HG03139 (cell line): ENCODE data around the gene ATAD3A.
"Not testable (repeated sequence)": the region's sequence is repeated elsewhere in the genome, so short reads cannot be mapped to it uniquely, and the experiment has no call there.

Source experiments
- ATAC-seq: cut with Tn5 transposase; IDR thresholded peaks from one replicate; pipeline ENCODE4 v1.9.1; 2021; ENCODE audit not compliant: unreplicated experiment

ATAD3A gene

DNA sequence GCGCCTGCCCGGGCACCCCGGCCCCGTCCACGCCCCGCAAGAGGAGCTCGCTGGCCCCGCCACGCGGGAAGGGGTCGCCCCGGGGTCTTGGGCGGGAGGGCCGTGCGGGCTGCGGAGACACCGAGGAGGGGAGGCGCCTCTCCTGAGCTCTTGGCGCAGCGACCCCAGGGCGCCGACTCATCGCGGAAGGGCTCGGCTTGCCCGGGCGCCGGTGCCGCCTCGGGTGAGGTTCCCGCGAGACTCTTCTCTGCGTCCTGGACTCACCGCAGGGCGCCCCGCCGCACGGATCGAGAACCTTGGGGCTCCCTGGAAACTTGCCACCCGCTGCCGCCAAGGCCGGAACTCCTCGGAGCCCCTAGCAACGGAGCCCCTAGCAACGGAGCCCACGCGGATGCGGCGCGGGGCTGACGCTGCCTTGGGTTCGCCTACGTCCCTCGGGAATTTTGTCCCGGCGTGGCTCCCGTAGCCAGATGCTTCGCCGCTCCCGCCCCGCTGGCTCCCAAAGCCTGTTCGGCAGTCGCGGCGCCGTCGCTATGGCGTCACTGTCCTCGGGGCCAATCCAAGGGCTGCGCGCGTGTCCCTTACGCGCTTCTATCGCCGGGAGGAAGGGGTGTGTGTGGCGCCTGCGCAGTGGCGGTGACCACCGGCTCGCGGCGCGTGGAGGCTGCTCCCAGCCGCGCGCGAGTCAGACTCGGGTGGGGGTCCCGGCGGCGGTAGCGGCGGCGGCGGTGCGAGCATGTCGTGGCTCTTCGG, at the start of gene ATAD3A:
ATAD3A (plus strand) TSS at position 630 of the 753 bp plus-strand sequence; CDS start at position 737, 107 bp downstream.
- ATAC-seq, result peak; percentile 79

DNA sequence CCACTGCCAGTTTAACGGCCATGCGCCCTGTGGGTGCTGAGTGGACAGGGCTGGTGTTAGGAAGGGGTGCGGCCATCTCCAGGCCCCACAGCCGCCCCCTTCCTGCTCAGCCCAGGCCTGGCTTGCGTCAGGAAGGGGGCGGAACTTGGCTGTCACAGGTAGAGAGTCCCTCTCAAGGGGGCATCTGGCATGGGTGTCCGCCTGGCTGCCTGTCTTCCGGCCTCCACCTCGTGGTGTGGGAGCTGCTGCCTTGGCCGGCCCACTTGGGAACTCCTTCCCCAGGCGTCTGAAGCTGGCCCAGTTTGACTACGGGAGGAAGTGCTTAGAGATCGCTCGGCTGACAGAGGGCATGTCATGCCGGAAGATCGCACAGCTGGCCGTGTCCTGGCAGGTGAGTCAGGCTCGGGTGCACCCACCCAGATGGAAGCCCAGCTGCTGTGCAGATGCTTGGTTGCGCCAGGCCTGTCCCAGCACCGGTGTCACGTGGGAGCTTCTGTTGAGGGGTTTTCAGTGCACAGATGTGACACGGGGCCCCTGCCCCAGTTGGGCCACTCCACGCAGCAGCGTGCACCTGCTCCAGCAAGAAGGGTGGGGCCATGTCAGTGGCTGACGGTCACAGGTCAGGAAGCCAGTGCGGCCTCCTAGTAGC, 49.5 kb upstream of the ATAD3A start:
- ATAC-seq, result no peak

DNA sequence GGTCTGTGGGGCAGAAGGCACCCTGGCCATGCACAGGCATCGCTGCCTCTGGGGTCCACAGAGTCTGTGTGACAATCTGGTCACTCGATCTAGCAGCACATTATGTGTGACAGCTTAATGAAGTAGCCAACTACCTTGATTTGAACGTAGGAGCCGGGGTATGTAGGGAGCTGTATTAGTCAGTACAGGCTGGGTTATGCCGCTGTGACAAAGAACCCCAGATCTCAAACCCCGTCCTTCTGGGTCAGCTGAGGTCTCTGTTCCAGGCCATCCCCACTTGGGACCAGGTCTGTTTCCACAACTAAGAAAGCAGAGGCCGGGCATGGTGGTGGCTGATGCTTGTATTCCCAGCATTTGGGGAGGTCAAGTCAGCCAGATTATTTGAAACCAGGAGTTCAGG, 48.6 kb upstream of the ATAD3A start:
- ATAC-seq, result no peak

DNA sequence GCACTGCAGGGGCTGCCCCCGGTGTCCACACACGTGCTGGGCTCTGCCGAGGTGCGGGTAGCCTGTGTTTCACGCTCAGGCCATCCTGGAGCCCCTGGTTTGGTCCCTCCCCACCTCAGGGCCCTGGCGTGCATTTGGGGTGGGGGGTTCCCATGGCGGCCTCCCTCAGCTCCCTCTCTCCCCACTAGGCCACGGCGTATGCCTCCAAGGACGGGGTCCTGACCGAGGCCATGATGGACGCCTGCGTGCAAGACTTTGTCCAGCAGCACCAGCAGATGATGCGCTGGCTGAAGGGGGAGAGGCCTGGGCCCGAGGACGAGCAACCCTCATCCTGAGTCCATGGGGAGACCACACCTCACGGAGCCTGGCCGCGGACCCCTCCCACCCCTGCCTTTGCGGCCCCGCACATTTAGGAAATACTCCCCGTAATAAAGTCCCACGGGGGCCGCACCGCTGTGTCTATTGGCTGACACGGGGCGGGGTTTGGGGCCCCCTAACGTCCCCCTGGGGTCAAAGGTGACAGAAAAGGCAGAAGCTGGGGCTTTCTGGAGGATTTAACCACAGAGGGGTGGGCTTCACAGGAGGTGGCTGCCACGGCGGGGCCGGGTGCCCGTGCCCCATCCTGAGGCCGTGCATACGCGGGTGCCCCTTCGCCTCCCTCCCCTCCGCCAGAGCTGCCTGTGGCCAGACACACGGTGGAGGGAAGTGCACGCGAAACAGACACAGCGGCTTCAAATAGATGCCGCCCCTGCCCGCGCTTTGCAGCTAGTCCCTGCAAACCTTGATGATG, 43.6 kb upstream of the ATAD3A start:
- not testable (repeated sequence) for ATAC-seq

DNA sequence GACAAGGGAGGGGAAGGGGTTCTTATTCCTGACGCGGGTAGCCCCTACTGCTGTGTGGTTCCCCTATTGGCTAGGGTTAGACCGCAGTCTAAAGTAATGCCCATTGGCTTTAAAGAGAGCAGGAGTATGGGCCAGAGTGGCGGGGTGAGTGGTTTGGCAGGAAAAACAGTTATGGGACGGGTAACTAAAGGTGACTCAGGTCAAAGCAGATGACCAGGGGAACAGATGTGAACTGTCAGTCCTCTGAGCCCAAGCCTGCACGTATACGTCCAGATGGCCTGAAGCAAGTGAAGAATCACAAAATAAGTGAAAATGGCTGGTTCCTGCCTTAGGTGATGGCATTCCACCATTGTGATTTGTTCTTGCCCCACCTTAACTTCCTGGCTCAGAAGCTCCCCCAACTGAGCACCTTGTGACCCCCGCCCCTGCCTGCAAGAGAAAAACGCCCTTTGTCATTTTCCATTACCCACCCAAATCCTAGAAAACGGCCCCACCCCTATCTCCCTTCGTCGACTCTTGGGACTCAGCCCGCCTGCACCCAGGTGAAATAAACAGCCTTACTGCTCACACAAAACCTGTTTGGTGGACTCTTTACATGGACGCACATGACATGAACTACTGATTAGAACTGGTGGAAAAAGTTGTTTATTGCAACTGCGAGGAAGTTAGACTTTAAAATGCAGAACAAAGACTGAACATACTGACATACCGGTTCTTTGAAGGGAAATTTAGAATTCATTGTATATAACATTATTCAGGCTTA, 41.2 kb upstream of the ATAD3A start:
- no peak for ATAC-seq

DNA sequence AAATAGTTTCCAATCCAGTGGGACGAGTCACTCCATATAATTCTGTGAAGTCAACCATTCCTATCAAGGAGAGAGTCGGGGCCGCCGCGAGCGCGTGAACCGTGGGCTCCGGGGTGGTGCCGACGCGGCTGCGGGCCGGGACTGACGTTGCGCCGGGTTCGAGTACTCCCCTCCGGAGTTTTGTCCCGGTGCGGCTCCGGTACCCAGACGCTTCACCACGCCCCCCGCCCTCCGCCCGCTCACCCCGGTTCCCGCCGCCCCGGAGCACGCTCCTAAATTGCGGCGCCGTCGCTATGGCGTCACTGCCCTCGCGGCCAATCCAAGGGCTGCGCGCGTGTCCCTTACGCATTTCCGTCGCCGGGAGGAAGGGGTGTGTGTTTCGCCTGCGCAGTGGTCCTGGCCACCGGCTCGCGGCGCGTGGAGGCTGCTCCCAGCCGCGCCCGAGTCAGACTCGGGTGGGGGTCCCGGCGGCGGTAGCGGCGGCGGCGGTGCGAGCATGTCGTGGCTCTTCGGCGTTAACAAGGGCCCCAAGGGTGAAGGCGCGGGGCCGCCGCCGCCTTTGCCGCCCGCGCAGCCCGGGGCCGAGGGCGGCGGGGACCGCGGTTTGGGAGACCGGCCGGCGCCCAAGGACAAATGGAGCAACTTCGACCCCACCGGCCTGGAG, 40.4 kb upstream of the ATAD3A start, which contains the start of gene ATAD3B:
ATAD3B (plus strand) TSS at position 377 of the 664 bp plus-strand sequence; CDS start at position 497, 120 bp downstream.
- ATAC-seq, result peak; percentile 88

DNA sequence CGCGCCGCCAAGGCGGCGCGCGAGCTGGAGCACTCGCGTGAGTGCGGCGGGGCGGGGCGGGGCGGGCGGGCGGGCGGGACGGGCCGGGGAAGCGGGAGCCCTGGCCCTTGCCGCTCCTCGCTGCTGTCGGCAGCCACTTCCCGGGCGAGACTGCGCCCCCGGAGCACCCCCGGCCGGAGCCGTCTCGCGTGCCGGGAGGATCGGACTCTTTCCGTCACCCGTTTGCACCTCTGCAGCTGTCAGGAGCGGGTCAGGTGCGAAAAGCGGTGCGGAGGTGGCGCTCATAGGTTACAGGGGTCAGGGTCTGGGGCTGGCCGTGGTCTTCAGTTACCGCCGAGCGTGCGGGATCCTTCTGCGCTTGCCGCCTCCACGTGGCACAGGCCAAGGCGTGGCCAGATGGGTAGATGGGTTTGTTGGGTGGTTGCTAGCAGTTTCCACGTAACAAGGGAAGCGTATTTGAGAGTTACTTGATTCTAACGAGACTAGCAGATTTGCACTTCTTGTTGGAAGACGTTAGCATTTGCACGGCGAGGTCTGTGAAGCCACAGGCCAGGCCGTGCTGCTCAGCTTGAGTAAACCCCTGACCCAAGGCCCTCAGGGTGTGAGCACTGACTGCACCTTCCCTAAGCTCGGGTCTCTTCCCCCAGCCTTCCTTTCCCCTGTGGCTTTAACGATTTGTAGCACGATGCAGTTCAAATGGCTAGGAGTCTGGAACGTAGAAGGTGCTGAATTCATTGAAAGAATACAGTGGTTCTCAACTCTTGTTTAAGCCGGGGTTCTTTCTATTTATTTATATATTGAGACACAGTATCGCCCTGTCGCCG, 39.7 kb upstream of the ATAD3A start:
- not testable (repeated sequence) for ATAC-seq

DNA sequence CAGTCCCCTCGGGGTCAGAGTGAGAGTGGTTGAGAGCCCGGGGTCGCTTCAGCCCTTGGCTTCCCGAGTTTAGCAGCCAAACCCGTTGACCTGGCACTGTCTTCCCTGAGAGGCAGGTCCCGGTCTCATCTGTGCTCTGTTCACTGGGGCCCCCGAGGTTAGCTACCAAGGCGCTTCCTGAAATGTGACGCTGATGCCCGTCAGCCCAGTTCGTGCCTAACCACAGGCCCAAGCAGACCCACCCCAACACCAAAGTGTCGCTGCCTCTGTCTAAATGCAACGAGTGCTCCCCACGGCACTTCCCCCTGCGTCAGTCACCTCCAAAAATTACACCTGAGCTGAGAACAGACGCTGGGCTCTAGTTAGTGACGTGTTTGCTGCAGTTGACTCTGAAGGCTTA, 36.0 kb upstream of the ATAD3A start:
- not testable (repeated sequence) for ATAC-seq

DNA sequence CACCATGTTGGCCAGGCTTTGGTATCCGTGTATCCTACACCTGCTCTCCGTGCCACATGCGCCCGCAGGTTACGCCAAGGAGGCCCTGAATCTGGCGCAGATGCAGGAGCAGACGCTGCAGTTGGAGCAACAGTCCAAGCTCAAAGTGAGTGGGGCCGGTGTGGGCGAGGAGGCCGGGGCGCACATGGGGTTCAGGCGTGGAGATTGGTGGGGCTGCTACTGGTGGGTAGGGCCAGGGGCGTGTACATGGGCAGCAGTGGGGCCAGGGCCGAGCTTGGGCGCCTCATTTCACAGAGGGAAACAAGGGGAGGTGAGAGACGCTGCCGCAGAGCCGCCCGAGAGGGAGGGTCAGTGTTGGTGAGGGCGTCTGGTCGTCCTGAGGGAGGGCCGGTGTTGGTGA, 34.8 kb upstream of the ATAD3A start:
- ATAC-seq, result no peak

DNA sequence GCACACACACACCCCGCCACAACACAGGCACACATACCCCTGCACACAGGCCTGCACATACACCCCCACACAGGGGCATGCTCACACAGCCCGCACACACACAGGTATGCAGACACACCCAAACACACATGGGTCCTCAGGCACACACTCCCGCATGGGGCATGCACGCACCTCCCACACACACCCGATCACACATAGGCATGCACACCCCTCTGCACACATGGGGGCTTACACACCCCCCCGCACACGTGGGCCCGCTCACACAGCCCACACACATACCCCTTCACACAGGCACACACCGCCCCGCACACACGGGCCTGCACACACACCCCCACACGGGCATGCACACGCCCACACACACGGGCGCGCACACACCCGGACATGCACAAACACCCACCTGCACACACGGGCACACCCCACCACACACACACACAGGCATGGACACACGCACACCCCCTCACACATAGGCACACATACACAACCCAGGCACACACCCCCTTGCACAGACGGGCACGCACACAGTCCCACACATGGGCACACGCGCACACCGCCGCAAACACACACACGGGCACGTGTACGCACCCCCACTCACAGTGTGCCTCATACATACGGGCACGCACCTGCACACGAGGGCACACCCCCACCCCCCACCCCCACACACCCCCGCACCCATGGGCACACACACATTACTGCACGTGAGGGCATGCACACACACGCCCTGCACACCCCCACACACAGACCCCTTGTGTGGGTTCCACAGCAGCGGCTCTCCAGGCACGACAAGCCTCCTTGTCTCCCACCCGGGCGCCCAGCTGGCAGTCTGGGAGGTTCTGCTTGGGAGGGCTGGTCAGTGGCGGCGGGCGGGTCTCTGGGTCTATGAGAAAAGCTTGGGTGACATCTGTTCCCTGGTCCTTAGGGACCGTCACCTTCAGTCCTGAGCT, 32.1 kb upstream of the ATAD3A start:
- ATAC-seq, result no peak

DNA sequence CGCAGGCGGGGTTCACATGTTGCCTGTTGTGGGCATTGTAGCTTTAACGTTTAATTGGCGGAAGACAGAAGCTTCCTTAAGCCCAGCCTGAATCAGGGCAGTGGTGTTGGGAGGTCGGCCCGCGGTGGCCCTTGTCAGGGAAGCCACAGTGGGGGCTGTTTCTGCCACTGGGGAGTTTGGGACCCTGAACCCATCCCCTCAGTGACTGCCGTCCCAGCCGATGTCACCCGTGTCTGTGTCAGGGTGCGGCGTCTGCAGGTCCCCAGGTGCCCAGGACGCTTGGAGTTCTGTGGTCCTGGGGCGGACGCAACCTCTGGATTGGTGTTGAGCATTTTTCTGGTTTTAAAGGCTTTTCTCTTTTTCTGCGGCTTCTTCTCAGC, 31.5 kb upstream of the ATAD3A start:
- ATAC-seq, result not testable (repeated sequence)

DNA sequence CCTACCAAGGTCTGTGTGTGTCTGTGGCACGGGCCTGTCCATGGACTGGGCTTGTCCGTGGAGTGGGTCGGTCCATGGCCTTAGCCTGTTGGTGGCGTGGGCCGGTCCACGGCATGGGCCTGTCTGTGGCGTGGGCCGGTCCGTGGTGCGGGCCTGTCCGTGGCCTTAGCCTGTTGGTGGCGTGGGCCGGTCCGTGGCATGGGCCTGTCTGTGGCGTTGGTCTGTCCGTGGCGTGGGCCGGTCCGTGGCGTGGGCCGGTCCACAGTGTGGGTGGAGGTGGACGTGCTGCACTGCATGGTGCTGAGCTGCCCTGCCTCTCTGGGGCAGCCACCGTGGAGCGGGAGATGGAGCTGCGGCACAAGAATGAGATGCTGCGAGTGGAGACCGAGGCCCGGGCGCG, 30.2 kb upstream of the ATAD3A start:
- not testable (repeated sequence) for ATAC-seq

DNA sequence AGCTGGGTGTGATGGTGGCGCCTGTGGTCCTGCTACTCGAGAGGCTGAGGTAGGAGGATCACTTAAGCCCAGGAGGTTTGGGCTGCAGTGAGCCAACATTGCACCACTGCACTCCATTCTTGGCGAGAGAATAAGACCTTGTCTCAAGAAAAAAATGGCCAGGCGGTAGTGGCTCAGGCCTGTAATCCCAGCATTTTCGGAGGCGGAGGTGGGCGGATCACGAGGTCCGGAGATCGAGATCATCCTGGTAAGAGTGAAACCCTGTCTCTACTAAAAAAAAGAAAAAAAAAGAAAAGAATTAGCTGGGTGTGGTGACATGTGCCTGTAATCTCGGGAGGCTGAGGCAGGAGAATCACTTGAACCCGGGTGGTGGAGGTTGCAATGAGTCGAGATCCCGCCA, 29.1 kb upstream of the ATAD3A start:
- ATAC-seq, result no peak

DNA sequence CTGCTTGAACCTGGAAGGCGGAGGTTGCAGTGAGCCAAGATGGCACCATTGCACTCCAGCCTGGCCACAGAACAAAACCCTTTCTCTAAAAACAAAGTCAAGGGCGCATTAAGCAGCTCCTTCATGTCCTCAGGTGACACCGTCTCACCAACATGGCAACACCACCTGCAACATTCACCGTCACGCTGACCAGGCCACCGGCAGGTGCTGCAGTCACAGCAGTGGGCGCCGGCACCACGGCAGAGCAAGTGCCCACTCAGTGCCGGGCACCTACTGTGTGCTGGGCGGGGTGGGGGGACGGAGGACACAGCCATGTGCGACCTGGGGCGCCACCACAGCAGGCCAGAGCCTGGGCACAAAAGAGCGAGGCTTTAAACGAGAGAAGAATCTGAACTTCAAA, 28.2 kb upstream of the ATAD3A start:
- ATAC-seq, result no peak

DNA sequence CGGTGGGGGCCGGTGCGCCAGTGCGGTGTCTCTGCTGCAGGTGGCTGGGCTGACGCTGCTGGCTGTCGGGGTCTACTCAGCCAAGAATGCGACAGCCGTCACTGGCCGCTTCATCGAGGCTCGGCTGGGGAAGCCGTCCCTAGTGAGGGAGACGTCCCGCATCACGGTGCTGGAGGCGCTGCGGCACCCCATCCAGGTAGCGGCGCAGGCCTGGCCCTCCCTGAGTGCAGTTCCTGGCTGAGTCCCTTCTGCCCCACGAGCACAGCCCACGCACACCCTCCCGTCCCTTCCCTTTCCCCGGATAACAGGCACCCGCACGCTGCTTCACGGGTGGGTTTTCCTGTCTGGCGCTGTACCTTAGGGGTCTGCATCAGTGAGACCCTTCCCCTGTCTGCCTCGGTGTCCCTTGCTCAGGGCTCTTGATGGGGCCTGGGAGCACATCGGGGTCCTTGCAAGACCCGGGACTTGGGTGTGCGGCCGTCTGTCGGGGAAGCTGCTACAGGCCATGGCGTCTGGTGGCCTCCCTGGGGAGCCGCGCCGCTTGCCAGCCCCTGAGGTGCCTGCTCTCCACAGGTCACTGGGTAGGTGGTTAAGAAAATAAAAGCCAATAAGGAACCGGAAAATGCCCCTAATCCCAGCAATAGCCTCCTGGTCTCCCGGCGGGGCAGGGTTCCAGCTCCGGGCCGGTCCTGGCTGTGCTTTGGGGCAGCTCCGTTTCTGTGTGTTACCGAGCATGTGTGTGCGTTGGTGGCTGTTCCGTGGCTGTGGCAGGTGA, 26.8 kb upstream of the ATAD3A start:
- ATAC-seq, result not testable (repeated sequence)

DNA sequence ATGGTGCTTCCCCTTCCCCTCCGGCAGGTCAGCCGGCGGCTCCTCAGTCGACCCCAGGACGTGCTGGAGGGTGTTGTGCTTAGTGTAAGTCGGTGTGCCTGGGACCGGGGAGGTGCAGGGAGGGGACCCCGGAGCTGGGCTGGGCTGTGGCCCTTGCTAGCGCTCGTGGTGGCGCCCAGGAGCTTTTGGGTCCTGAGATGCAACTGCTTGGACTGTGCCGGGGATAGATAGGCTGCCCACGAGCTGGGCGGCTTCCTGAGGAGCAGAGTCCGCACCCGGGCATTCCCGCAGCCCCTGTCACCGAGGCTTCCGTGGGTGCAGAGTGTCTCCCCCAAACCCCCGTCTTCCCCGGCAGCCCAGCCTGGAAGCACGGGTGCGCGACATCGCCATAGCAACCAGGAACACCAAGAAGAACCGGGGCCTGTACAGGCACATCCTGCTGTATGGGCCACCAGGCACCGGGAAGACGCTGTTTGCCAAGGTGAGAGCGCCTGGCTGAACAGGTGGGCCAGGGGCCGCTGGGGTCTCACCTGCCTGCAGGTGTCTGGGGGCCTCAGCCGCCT, 26.1 kb upstream of the ATAD3A start:
- not testable (repeated sequence) for ATAC-seq

DNA sequence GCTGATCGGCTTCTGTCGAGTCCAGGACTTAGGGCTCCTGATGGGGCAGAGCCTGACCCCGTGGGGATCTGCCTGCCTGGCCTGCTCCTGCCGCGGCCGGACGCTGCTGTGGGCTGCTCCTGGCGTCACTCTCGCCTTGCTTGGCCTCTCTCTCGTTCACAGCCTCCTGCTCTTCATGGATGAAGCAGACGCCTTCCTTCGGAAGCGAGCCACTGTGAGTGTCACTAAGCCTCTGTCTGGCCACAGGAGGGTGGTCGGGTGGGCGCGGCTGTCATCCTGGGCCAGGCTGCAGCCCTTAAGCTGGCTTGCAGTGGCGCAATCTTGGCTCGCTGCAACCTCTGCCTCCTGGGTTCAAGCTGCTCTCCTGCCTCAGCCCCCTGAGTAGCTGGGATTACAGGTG, 24.3 kb upstream of the ATAD3A start:
- no peak for ATAC-seq
